ENCODE data around the gene SH3TC2. TPM values are rescaled to one million over a fixed set of nuclear protein-coding genes. Genes with fewer than 3 reads are reported as not detected.

SH3TC2 gene
- polyA plus RNA-seq, 1 donor (not counting 4 experiments of a cell fraction or from before 2014, with no cell fraction given), result 19.0 TPM

- no peaks in the 10 kb centered on the region for H3K4me1 ChIP-seq (ENCODE audit: control insufficient read depth, extremely low read depth, insufficient read depth, low read length)
- no peaks in the 10 kb centered on the region for H4K20me1 ChIP-seq (ENCODE audit: control insufficient read depth, extremely low read depth, insufficient read depth, low read length)
- no peaks in the 10 kb centered on the region for H3K79me2 ChIP-seq (ENCODE audit: control insufficient read depth, insufficient read depth, low read length)
- no peak overlapping the region for H2AFZ ChIP-seq (ENCODE audit: control insufficient read depth, low read length)
- no peak overlapping the region for H3K27ac ChIP-seq (ENCODE audit: control insufficient read depth, insufficient read depth, low read length)
- H3K9me1 ChIP-seq (ENCODE audit: control insufficient read depth, extremely low read depth, insufficient read depth, low read length), result no peaks in the 10 kb centered on the region
- no peaks in the 10 kb centered on the region for H3K9me3 ChIP-seq (ENCODE audit: control insufficient read depth, low read depth, low read length)
- dilution Hi-C loops (cut with MboI; ENCODE audit: extremely low pct_ligation_motif_present, low sequenced_read_pairs), result no loop called here
- H3K9ac ChIP-seq (ENCODE audit: control insufficient read depth, extremely low read depth, insufficient read depth, low read length), result no peak overlapping the region
- H3K36me3 ChIP-seq (ENCODE audit: control insufficient read depth in 2 of 2, extremely low read depth in 1 of 2, insufficient read depth in 2 of 2, low read length in 2 of 2), result peaks cover 14 to 15% of the 10 kb centered on the region in 2 experiments
- FAIRE-seq (no peak), DNase-seq (ENCODE audit: low read depth, low spot score) (no peak)
- H3K4me3 ChIP-seq (ENCODE audit: control insufficient read depth in 2 of 3, extremely low read depth in 1 of 3, insufficient read depth in 2 of 3, low read depth in 1 of 3, low read length in 3 of 3), result no peak overlapping the region
- TF ChIP-seq EZH2 (IDR thresholded peaks at IDR 0.05; ENCODE audit: low read length), result no peak
- TF ChIP-seq, protein P1, sequence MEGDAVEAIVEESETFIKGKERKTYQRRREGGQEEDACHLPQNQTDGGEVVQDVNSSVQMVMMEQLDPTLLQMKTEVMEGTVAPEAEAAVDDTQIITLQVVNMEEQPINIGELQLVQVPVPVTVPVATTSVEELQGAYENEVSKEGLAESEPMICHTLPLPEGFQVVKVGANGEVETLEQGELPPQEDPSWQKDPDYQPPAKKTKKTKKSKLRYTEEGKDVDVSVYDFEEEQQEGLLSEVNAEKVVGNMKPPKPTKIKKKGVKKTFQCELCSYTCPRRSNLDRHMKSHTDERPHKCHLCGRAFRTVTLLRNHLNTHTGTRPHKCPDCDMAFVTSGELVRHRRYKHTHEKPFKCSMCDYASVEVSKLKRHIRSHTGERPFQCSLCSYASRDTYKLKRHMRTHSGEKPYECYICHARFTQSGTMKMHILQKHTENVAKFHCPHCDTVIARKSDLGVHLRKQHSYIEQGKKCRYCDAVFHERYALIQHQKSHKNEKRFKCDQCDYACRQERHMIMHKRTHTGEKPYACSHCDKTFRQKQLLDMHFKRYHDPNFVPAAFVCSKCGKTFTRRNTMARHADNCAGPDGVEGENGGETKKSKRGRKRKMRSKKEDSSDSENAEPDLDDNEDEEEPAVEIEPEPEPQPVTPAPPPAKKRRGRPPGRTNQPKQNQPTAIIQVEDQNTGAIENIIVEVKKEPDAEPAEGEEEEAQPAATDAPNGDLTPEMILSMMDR (optimal IDR thresholded peaks at IDR 0.05 in 1 of 3, IDR thresholded peaks at IDR 0.05 in 1 of 3, conservative IDR thresholded peaks at IDR 0.05 in 1 of 3; ENCODE audit: extremely low read depth in 1 of 3, insufficient read depth in 2 of 3, low read length in 3 of 3), result no peak
- H3K4me2 ChIP-seq (ENCODE audit: control insufficient read depth, extremely low read depth, insufficient read depth, low read depth, low read length), result no peak overlapping the region
- H3K27me3 ChIP-seq (ENCODE audit: control insufficient read depth, extremely low read depth, insufficient read depth, low read length), result no peaks in the 10 kb centered on the region
These were observed 40.7 kb downstream of the SH3TC2 start for GRCh38 chr5:149022200-149022599.

GRCh38 chr5:149019679-149020078, 43.2 kb downstream of the SH3TC2 start:
- dilution Hi-C loops (cut with MboI; ENCODE audit: extremely low pct_ligation_motif_present, low sequenced_read_pairs), result no loop called here
- Histone ChIP-seq H3K27me3 (ENCODE audit: control insufficient read depth, extremely low read depth, insufficient read depth, low read length) (no peaks in the 10 kb centered on the region), H4K20me1 (ENCODE audit: control insufficient read depth, extremely low read depth, insufficient read depth, low read length) (no peaks in the 10 kb centered on the region), H3K9me3 (ENCODE audit: control insufficient read depth, low read depth, low read length) (no peaks in the 10 kb centered on the region), H3K4me3 (ENCODE audit: control insufficient read depth in 2 of 3, extremely low read depth in 1 of 3, insufficient read depth in 2 of 3, low read depth in 1 of 3, low read length in 3 of 3) (no peak overlapping the region), H3K9me1 (ENCODE audit: control insufficient read depth, extremely low read depth, insufficient read depth, low read length) (no peaks in the 10 kb centered on the region), H3K4me1 (ENCODE audit: control insufficient read depth, extremely low read depth, insufficient read depth, low read length) (no peaks in the 10 kb centered on the region), H3K36me3 (ENCODE audit: control insufficient read depth in 2 of 2, extremely low read depth in 1 of 2, insufficient read depth in 2 of 2, low read length in 2 of 2) (peaks cover 5 to 11% of the 10 kb centered on the region in 2 experiments), H3K4me2 (ENCODE audit: control insufficient read depth, extremely low read depth, insufficient read depth, low read depth, low read length) (no peak overlapping the region), H3K27ac (ENCODE audit: control insufficient read depth, insufficient read depth, low read length) (no peak overlapping the region), H3K9ac (ENCODE audit: control insufficient read depth, extremely low read depth, insufficient read depth, low read length) (no peak overlapping the region), H3K79me2 (ENCODE audit: control insufficient read depth, insufficient read depth, low read length) (no peaks in the 10 kb centered on the region), H2AFZ (ENCODE audit: control insufficient read depth, low read length) (no peak overlapping the region)
- DNase-seq (ENCODE audit: low read depth, low spot score) (no peak), FAIRE-seq (no peak)
- TF ChIP-seq, protein P1 (optimal IDR thresholded peaks at IDR 0.05 in 1 of 3, IDR thresholded peaks at IDR 0.05 in 1 of 3, conservative IDR thresholded peaks at IDR 0.05 in 1 of 3; ENCODE audit: extremely low read depth in 1 of 3, insufficient read depth in 2 of 3, low read length in 3 of 3), result no peak

Measured in keratinocyte (primary cell).